ENCODE measurements around the gene OOSP3. TPM values are rescaled to one million over a fixed set of nuclear protein-coding genes. Genes with fewer than 3 reads are reported as not detected.
"Not testable (repeated sequence)": the region's sequence is repeated elsewhere in the genome, so short reads cannot be mapped to it uniquely, and the experiment has no call there.

Gene OOSP3
- polyA plus RNA-seq, 4 donors: not detected

DNA sequence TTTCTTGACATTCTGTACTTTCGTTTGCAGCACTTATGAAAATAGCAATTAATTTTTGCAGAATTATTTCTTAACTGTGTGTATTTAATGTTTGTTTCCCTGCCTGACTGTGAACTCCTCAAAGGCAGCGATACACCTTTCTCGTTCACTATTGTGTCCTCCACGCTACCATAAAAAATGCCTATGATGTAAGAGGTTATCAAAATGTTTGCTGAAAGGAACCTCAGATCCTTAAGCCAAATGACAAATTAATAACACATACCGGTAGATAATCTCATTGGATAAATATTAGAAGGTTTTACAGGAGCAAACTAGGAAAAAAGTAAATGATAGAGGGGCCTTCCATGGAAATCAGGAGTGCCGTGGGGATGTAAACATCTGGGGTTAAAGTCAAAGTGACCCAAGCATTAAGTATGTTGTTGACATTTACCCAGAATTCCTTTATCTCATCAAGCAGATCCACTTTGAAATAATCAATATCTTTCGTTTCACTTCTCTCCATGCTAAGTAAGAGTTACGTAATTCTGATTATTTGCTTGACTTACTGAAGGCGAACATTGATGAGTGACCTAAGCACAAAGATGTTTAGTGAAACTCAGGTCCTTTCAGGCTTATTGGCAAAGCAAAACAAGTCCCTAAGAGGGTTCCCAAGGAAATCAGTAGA lies 2.6 kb upstream of the OOSP3 start:
- no peak for DNase-seq (ENCODE audit: low read depth in 4 of 4, low spot score in 3 of 4)

DNA sequence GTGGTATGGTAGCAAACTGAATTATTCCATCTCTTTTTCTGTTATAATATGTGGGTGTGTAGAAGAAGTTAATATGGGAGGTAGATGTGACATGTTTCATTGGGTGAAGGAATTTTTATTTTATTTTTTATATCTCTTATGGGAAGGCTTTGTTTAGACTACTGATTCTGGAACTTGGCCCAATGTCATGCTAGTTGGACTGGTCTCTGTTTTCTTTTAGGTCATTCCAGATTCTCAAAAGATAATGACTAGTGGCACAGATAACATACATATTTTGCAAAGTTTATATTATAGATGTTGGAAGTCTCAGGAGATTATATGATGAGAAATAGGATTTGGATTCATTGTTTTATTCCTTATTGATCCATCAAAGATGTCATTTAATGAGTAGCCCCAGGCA lies 1.3 kb upstream of the OOSP3 start:
- no peak for DNase-seq (ENCODE audit: low read depth in 4 of 4, low spot score in 3 of 4)

DNA sequence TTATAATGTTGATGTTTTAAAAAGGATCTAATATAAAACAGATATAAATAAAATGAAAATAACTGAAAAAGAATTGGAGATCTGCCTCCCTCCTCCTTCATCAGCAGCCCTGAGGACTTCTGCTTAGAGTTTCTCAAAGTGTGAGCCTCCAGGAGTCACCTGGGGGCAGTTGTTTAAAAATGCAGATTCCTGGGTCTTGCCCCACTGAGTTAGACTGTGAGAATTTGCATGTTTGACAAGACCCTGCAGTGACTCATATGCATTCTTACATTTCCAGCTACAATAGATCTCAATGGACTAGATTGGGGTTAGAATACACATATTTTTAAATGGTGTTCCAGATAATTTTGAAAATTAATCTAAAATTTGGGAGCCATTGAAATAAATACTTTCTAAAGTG lies 798 bp upstream of the OOSP3 start:
- no peak for DNase-seq (ENCODE audit: low read depth in 4 of 4, low spot score in 3 of 4)

DNA sequence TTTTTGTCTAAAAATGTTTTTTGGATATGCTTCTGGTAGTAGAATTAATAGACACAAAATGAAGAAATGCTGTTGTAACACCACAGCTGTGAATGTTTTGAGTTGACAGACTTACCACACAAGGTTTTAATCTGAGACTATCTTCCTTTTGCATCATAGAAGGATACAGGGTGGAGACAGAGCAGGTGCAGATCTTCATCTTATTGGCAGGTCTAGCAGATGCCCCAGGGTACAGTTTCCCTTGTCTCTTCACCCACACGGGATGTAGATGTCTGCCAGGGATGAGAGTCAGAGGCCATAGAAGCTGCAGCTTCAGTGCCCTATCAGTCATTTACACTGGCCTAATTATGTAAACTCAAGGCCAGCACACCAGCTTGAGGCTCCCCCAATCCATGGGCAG lies 985 bp downstream of the OOSP3 start:
- no peak for DNase-seq (ENCODE audit: low read depth in 4 of 4, low spot score in 3 of 4)

DNA sequence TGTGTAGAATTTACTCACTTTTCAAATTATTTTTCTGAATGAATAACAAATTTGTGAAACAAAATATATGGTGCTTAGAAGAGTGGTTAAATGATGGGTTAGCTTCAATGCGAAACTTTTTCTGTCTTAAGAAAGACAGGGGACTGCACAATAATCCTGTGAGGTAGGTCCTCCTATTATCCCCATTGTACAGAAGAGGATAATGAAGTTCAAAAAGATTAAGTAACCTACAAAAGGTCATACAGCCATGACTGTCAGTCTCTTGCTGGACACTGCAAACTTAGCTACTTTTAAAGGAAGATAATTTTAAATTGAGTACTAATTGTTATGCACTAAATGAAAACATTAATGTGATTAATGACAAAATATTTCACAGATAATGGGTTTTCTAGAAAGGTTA lies 5.0 kb downstream of the OOSP3 start:
- no peak for DNase-seq (ENCODE audit: low read depth in 4 of 4, low spot score in 3 of 4)

DNA sequence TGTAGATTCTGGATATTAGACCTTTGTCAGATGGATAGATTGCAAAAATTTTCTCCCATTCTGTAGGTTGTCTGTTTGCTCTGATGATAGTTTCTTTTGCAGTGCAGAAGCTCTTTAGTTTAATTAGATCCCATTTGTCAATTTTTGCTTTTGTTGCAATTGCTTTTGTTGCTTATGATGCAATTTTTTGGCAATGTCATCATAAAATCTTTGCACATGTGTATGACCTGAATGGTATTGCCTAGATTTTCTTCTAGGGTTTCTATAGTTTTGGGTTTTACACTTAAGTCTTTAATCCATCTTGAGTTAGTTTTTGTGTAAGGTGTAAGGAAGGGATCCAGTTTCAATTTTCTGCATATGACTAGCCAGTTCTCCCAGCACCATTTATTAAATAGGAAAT lies 8.6 kb downstream of the OOSP3 start:
- DNase-seq (ENCODE audit: low read depth in 4 of 4, low spot score in 3 of 4): not testable (repeated sequence)

DNA sequence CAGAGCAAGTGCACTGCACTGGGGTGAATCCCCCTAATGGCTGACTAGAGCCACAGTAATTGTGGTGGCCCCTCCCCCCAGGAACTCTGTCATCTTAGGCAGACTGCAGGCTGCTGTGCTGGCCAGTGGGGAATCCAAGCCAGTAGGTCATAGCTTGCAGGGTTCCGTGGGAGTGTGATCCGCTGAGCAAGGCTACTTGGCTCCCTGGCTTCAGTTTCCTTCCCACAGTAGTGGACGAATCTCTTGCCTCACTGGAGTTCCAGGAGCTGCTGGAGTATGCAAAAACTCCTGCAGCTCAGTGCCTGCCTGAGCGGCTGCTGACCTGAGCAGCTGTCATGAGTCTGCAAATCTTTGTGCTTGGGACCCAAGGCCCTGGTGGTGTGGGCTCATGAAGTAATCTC lies 13.2 kb downstream of the OOSP3 start:
- DNase-seq (ENCODE audit: low read depth in 4 of 4, low spot score in 3 of 4): no peak

DNA sequence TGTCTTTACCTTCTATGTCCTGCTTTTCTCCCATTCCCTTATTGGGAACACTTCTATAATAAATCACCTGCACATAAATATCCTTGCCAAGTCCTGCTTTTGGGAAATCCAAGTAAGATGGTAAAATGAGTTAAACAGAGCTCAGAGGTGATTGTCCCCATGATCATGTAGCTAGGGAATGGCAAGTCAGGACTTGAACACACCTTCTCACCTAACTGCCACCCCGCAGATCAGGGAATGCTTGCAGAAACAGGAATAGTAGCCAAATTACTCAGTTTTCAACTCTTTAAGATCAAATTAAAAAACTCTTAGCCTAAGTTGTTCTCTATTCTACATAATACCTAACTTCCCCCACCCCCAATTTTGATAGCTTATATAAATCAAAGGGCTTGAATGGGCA lies 16.0 kb downstream of the OOSP3 start:
- no peak for DNase-seq (ENCODE audit: low read depth in 4 of 4, low spot score in 3 of 4)

DNA sequence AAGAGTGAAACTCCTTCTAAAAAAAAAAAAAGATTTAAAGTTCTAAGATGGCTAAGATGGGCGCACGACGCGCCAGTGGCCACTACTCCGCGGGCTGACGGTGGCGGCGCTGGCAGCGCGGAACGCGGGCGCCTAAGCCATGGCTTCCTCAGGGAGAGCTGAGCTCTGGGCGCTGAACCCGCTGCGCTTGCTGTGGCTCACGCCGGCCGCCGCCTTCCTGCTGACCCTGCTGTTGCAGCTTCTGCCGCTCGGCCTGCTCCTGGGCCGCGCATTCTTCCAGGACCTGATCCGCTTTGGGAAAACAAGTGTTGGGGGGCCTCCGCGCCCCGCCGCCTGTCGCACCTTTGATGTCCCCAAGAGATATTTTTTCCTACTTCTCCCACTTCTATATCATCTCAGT lies 19.5 kb downstream of the OOSP3 start:
- no peak for DNase-seq (ENCODE audit: low read depth in 4 of 4, low spot score in 3 of 4)

DNA sequence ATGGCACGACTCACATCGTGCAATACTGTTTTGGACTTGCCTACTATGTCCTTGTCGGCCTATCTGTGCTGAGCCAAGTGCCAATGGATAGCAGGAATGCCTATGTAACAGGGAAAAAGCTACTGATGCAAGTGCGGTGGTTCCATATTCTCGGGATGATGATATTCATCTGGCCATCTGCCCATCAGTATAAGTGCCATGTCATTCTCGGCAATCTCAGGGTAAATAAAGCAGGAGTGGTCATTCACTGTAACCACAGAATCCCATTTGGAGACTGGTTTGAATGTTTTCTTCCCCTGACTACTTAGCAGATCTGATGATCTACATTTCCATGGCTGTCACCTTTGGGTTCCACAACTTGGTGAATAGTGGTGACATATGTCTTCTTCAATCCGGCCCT lies 20.1 kb downstream of the OOSP3 start:
- DNase-seq (ENCODE audit: low read depth in 4 of 4, low spot score in 3 of 4): no peak

DNA sequence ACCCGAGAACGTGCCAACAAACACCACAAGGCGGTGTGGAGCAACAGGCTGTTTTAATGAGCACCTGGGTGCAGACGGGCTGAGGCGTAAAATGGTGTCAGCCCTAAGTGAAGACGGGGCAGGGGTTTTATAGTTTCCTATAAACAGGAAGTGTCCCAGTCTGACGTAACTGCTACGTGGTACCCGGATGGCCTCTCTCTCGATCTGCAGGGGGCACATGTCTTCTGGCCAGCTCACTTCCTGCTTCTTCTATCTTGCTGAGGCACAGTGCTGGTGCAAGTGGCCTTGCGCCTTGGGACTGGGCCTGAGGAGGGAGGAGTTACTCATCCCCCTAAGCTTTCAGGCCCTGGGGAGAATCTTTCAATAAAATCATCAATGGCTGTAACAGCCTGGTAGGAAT lies 20.9 kb downstream of the OOSP3 start:
- DNase-seq (ENCODE audit: low read depth in 4 of 4, low spot score in 3 of 4): no peak

DNA sequence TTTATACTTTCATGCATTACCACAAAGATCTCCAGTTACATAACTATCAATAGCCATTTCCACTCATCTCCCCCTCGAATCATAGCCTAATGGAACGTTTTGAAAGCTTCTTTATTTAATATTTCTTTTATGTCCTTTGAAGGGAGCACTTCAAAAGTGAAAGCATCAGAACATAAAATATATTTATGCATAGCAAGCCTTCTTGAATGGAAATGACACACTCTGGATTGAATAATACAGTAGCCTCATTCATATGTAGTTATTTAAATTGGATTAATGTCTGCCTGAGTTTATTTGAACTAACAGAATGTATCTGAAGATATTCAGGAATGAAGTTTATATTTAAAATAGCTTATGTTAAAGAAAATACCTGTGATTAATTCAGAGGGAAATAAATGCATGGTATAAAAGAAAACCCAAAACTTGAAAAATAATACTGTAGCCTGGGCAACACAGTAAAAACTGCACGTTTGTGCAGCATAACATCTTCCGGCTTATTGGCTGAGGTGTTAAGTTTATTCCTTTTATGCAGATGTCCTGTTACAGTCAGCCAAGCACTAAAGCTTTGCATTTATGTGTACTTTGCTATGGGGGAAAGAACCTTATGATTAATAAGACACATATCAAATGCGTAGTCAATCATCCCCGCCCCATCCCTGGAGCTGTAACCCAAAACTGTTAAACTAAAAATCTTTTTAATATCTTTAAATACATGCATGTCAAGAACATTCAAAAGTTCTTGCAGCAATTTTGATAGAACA lies 22.0 kb downstream of the OOSP3 start:
- DNase-seq (ENCODE audit: low read depth in 4 of 4, low spot score in 3 of 4): no peak

DNA sequence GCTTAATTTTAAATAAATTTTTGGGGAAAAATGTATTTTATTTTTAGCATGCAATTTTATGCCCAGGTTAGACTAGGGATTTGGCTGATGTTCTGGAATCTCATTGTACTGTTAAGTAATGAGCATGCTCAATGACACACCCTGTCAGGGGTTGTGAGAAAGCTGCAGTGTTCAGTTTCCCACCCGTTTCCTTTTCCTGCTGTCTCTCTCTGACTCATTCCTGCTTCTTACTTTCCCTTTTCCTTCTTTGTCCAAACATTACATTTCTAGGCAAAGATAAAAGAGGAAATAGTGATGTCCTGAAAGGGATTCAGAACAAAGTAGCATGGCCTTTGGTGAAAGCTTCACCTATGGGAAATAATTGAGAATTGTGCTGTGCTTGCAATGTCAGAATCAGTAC lies 22.7 kb downstream of the OOSP3 start:
- DNase-seq (ENCODE audit: low read depth in 4 of 4, low spot score in 3 of 4): no peak

DNA sequence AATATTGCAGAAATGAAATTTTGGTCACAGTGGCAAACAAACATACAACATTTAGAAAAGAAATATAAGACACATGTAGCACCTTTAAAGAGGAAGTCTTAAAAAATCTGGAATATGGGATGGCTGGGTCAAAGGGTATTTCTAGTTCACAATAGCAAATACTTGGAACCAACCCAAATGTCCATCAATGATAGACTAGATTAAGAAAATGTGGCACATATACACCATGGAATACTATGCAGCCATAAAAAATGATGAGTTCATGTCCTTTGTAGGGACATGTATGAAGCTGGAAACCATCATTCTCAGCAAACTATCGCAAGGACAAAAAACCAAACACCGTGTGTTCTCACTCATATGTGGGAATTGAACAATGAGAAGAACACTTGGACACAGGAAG lies 25.0 kb downstream of the OOSP3 start:
- not testable (repeated sequence) for DNase-seq (ENCODE audit: low read depth in 4 of 4, low spot score in 3 of 4)

DNA sequence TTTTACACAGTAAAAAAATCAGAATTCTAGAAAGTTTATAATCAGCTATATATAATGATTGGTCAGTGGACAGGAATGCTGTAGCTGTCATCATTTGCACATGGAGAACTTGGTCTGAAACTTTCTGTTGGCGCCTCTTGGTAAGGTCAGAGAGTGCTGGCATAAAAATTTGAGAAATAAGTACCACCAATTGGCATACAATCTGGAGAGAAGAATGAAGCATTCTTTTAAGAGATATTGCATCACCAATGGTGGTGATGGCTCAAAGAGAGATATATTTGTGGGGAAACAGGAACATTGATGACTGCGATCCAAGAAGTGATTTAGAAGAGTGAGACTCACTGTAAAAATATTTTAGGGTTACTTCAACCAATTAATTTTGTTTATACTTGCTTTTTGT lies 39.9 kb downstream of the OOSP3 start:
- DNase-seq (ENCODE audit: low read depth in 4 of 4, low spot score in 3 of 4): no peak

DNA sequence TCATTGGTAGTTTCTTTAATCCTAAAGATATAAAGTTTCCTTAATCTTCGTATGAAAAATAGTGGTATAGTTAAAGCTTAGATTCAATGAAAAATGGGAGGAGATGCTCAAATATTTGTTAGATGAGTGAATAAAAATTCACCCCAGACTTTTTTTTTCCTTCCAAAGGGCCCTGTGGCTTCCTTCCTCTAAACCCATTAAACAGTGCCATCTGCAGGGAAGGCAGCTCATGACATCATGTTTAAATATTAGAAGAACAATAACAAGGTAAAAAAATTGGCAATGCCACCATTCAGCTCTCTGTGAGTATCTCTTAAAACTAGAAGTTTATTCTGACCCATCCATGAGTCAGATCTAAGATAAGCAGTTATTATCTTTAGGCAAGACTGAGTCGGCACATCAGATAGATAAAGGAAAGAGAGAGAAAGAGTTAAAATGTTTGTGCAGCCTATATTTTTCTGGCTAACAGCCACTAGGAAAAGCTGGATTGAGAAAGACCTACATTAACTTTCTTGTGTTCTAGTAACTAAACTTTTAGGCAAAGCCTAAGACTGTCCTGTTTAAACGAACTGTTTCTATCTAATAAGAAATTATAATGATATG lies 40.5 kb downstream of the OOSP3 start:
- no peak for DNase-seq (ENCODE audit: low read depth in 4 of 4, low spot score in 3 of 4)

DNA sequence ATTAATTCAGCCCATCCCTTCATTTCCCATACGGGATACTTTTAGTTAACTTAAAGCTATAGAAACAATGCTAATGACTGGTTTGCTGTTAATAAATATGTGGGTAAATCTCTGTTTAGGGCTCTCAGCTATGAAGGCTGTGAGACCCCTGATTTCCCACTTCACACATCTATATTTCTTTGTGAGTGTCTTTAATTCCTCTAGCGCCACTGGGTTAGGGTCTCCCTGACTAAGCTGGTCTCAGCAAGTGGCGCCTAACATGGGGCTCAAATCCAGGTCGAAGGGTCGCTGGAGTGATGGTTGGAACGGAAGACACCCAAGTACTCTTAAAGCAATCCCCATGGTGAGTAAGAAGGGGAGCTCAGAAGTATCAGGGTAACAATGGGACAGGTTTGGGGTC lies 45.2 kb downstream of the OOSP3 start:
- no peak for DNase-seq (ENCODE audit: low read depth in 4 of 4, low spot score in 3 of 4)

DNA sequence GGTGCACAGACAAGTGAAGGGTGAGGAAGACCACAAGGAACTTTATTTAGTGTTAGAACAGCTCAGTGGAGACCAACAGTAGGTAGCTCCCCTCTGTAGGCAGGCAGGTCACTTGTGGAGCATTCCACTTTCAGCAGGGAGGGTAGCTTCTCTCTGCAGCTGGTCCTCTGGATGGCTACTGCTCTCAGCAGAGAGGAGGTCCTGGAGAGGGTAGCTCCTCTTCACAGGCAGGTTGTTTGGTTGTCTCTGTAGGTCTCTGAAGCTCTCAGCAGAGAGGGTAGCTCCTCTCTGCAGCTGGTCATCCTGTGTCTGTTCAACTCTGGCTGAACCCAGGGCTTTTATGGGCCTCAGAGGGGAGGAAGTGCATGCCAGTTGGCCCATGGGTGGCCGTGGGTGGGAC lies 53.1 kb downstream of the OOSP3 start:
- DNase-seq (ENCODE audit: low read depth in 4 of 4, low spot score in 3 of 4): no peak

DNA sequence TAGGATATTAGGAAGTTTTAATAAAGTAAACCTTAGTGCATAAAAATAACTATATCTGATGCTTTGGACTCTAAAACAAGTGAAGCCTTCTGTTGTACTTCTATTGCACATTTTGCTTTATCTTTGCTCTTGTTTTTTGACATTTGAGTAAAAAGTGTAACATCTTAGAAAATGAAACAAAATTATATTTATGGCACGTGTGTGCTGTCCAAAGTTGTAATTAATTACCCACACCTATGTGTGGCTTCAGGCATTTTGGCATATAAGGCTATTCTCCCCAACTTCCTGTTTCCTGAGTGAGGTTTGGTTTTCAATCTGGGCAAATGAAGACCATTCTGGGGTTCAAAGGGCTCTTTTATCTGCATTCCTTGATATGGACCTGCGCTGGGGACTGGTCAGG lies 59.5 kb downstream of the OOSP3 start, which contains the start of gene OOSP1:
Gene OOSP1 (plus strand): TSS at position 301 of the 400 bp plus-strand sequence. CDS start 23 bp downstream, at position 324.
- no peak for DNase-seq (ENCODE audit: low read depth in 4 of 4, low spot score in 3 of 4)

DNA sequence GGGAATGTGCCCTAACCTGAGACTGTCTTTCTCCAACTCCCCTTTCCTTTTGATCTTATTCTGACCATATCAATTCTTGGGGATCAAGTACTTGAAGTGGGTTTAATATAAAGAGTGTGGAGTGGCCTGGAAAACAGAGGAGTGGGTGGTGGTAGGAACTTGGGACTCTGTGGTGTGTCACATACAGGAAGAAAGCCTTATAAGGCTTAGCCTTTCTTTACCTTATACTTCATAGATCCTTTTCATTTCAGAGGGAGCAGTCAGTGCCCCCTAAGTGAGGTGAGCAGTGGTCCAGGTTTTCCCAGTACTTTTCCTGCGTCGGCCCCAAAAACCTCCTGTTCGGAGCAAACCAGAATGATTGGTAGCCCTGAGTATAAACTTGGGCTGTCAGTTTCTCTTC lies 60.1 kb downstream of the OOSP3 start:
- no peak for DNase-seq (ENCODE audit: low read depth in 4 of 4, low spot score in 3 of 4)

DNA sequence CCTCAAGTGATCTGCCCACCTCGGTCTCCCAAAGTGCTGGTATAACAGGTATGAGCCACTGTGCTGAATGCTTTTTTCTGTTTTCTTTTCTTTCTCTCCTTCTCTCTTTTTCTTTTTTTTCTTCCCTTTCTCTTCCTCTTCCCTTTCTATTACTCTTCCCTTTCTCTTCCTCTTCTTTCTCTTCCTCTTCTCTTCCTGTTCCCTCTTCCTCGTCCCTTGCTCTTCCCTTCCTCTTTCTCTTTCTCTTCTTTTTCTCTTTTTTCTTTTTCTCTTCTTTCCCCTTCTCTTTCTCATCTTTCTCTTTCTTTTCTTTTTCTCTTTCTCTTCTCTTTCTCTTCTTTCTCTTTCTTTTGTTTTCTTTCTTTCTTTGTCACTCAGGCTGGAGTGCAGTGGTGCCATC lies 60.9 kb downstream of the OOSP3 start:
- DNase-seq (ENCODE audit: low read depth in 4 of 4, low spot score in 3 of 4): no peak

DNA sequence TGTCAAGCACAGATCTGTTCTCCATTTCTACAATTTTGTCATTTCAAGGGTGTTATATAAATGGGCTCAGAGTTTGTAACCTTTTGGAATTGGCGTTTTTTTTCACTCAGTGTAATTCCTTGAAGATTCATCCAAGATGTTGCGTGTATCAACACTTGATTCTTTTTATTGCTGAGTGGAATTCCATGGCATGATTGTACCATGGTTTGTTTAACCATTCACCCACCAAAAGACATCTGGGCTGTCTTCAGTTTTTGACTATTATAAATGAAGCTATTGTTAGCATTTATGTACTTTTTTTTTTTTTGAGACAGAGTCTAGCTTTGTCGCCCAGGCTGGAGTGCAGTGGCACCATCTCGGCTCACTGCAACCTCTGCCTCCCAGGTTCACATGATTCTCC lies 62.5 kb downstream of the OOSP3 start:
- DNase-seq (ENCODE audit: low read depth in 4 of 4, low spot score in 3 of 4): no peak
